H1 (cell line): ENCODE measurements around the gene ACTL8. TPM values are rescaled to one million over a fixed set of nuclear protein-coding genes. Genes with fewer than 3 reads are reported as not detected.
A peak's percentile ranks its signal among the peaks of the same experiment; 100 is the strongest.

ENCODE experiments used
- CTCF ChIA-PET: fragments of 300-600 bp; sonication (Branson Sonifier 250); formaldehyde crosslinking; loops from one replicate; lab custom pipeline; 2021; ENCODE audit not compliant: partially characterized antibody; lab: Charles Lee
- POLR2A ChIA-PET: fragments of 300-600 bp; sonication (Branson Sonifier 250); formaldehyde crosslinking; loops from one replicate; lab custom pipeline; 2021; ENCODE audit warnings: inconsistent platforms; ENCODE audit not compliant: partially characterized antibody; lab: Charles Lee
- DNase-seq, 2 experiments: peaks; one replicate each; pipeline versions ENCODE4 v3.0.0 to v3.0.0-alpha.2; 2010 to 2022; ENCODE audit warnings: low spot score in 2 of 2, low read depth in 1 of 2, mixed read lengths in 1 of 2
- FAIRE-seq: peaks from 2 replicates; lab custom pipeline; 2011; peaks lifted over from hg19 to GRCh38; lab: Jason Lieb, UNC
- H2AFZ ChIP-seq: 2 replicates; pipeline ENCODE4 v1.8.1; 2012; ENCODE audit warnings: low read length, inconsistent platforms
- H2AK5ac ChIP-seq: 2 replicates; pipeline ENCODE4 v1.6.1; 2013; ENCODE audit warnings: low read depth, low read length
- H2BK120ac ChIP-seq: replicated peaks from 2 replicates; pipeline ENCODE3; 2013; ENCODE audit warnings: low read depth, low read length, inconsistent platforms
- H2BK12ac ChIP-seq: 2 replicates; pipeline ENCODE4 v1.6.1; 2013; ENCODE audit warnings: low read depth, low read length
- H2BK15ac ChIP-seq: 2 replicates; pipeline ENCODE4 v1.6.1; 2013; ENCODE audit warnings: low read length
- H2BK20ac ChIP-seq: 2 replicates; pipeline ENCODE4 v1.6.1; 2013; ENCODE audit warnings: low read length
- H2BK5ac ChIP-seq: 2 replicates; pipeline ENCODE4 v1.6.1; 2013; ENCODE audit warnings: low read depth, low read length
- H3K14ac ChIP-seq: 2 replicates; pipeline ENCODE4 v1.6.1; 2013; ENCODE audit warnings: inconsistent platforms; ENCODE audit not compliant: insufficient read length
- H3K18ac ChIP-seq: 2 replicates; pipeline ENCODE4 v1.6.1; 2013; ENCODE audit warnings: low read length; ENCODE audit errors: extremely low read depth
- H3K23ac ChIP-seq: 2 replicates; pipeline ENCODE4 v1.6.1; 2013; ENCODE audit warnings: inconsistent platforms; ENCODE audit not compliant: insufficient read length
- H3K23me2 ChIP-seq: 2 replicates; pipeline ENCODE4 v1.6.1; 2013; ENCODE audit warnings: low read depth, low read length
- H3K27ac ChIP-seq: 2 replicates; pipeline ENCODE4 v1.6.1; 2011; ENCODE audit warnings: low read depth, low read length, inconsistent platforms
- H3K27me3 ChIP-seq, 4 experiments: replicated peaks in 1 of 4; 1 replicate in 1 of 4; 2 replicates in 3 of 4; pipeline versions ENCODE4 v1.6.1 to v1.8.1; 2011 to 2013; ENCODE audit warnings: low read length in 3 of 4, mild to moderate bottlenecking in 3 of 4, inconsistent platforms in 2 of 4, mixed read lengths in 2 of 4, moderate library complexity in 1 of 4; ENCODE audit not compliant: control insufficient read depth in 3 of 4, insufficient read depth in 3 of 4; ENCODE audit errors: extremely low read depth in 1 of 4
- H3K36me3 ChIP-seq, 4 experiments: 2 replicates each; pipeline versions ENCODE4 v1.6.1 to v1.8.1; 2011 to 2013; ENCODE audit warnings: mild to moderate bottlenecking in 4 of 4, low read length in 3 of 4, moderate library complexity in 2 of 4, control low read depth in 1 of 4, inconsistent platforms in 1 of 4; ENCODE audit not compliant: insufficient read depth in 4 of 4, control insufficient read depth in 2 of 4
- H3K4ac ChIP-seq: replicated peaks from 2 replicates; pipeline ENCODE3; 2013; ENCODE audit warnings: low read length, low read depth, mixed read lengths, inconsistent platforms; ENCODE audit not compliant: insufficient read length
- H3K4me1 ChIP-seq, 4 experiments: replicated peaks in 1 of 4; 1 replicate in 1 of 4; 2 replicates in 3 of 4; pipeline versions ENCODE4 v1.6.1 to v1.8.1; 2011 to 2013; ENCODE audit warnings: low read length in 3 of 4, inconsistent platforms in 2 of 4, mixed read lengths in 1 of 4; ENCODE audit not compliant: insufficient read depth in 4 of 4, control insufficient read depth in 3 of 4
- H3K4me2 ChIP-seq, 2 experiments: 2 replicates each; pipeline versions ENCODE4 v1.6.1 to v1.8.1; 2011 to 2013; ENCODE audit warnings: low read depth in 2 of 2, low read length in 2 of 2, control low read depth in 1 of 2, inconsistent platforms in 1 of 2, mild to moderate bottlenecking in 1 of 2; ENCODE audit not compliant: insufficient read depth in 1 of 2
- H3K4me3 ChIP-seq, 4 experiments: fragments of 200-600, 300-600 bp in 1 of 4; sonication (generic), shearing (Covaris generic), sonication (Bioruptor Twin) in 1 of 4; 2 replicates each; pipeline versions ENCODE4 v1.5.1 to v1.8.1; 2011 to 2016; ENCODE audit warnings: low read length in 4 of 4, low read depth in 3 of 4, control low read depth in 2 of 4, inconsistent platforms in 2 of 4, mild to moderate bottlenecking in 2 of 4, mixed read lengths in 1 of 4, moderate library complexity in 1 of 4; ENCODE audit not compliant: insufficient read depth in 2 of 4; ENCODE audit errors: extremely low read depth in 1 of 4
- H3K56ac ChIP-seq: replicated peaks from 2 replicates; pipeline ENCODE3; 2013; ENCODE audit warnings: low read depth, mild to moderate bottlenecking, mixed read lengths, low read length, inconsistent platforms; ENCODE audit not compliant: insufficient read length
- H3K79me1 ChIP-seq: 2 replicates; pipeline ENCODE4 v1.6.1; 2013; ENCODE audit warnings: low read depth, low read length, control low read depth
- H3K79me2 ChIP-seq, 2 experiments: 2 replicates each; pipeline versions ENCODE4 v1.6.1 to v1.8.1; 2012 to 2013; ENCODE audit warnings: low read length in 2 of 2, mild to moderate bottlenecking in 2 of 2, inconsistent platforms in 1 of 2; ENCODE audit not compliant: insufficient read depth in 2 of 2, control insufficient read depth in 1 of 2
- H3K9ac ChIP-seq, 4 experiments: replicated peaks in 1 of 4; 1 replicate in 1 of 4; 2 replicates in 3 of 4; pipeline versions ENCODE4 v1.6.1 to v1.8.1; 2011 to 2013; ENCODE audit warnings: low read depth in 3 of 4, low read length in 3 of 4, control low read depth in 2 of 4, mild to moderate bottlenecking in 2 of 4, moderate library complexity in 2 of 4, inconsistent platforms in 1 of 4; ENCODE audit errors: extremely low read depth in 1 of 4
- H3K9me3 ChIP-seq, 2 experiments: 2 replicates each; pipeline versions ENCODE4 v1.6.1 to v1.8.1; 2012 to 2013; ENCODE audit warnings: mild to moderate bottlenecking in 2 of 2, moderate library complexity in 2 of 2, control low read depth in 1 of 2, inconsistent platforms in 1 of 2, low read depth in 1 of 2, low read length in 1 of 2, mixed read lengths in 1 of 2; ENCODE audit not compliant: insufficient read depth in 2 of 2
- H4K20me1 ChIP-seq, 2 experiments: replicated peaks in 1 of 2; 2 replicates each; pipeline versions ENCODE3 to v1.8.1; 2011 to 2013; ENCODE audit warnings: inconsistent platforms in 2 of 2, low read length in 2 of 2, mild to moderate bottlenecking in 1 of 2; ENCODE audit not compliant: insufficient read depth in 2 of 2, control insufficient read depth in 1 of 2
- H4K5ac ChIP-seq: 2 replicates; pipeline ENCODE4 v1.6.1; 2013; ENCODE audit warnings: low read length, low read depth, mixed read lengths, inconsistent platforms; ENCODE audit not compliant: insufficient read length
- H4K8ac ChIP-seq: 2 replicates; pipeline ENCODE4 v1.8.0; 2013; ENCODE audit warnings: mild to moderate bottlenecking, moderate library complexity, low read length, inconsistent platforms; ENCODE audit not compliant: insufficient read depth; ENCODE audit errors: extremely low read depth
- H4K91ac ChIP-seq: replicated peaks from 2 replicates; pipeline ENCODE3; 2013; ENCODE audit warnings: low read length, mixed read lengths, inconsistent platforms; ENCODE audit not compliant: insufficient read length
- CBX5 ChIP-seq: fragments of 300-800, 300-1000 bp; sonication (generic); IDR thresholded peaks from 2 replicates; pipeline ENCODE4 v1.7.1; 2016; ENCODE audit warnings: antibody characterized with exemption, low read length, low read depth
- WGBS, 2 experiments: shearing (Covaris generic) in 1 of 2; methylation state at CpG; one replicate each; pipeline versions ENCODE4 v1.1.6 to v1.1.7; 2013 to 2015; ENCODE audit warnings: low lambda C conversion rate in 2 of 2, mixed read lengths in 2 of 2, inconsistent platforms in 1 of 2, low coverage in 1 of 2, missing lambda C conversion rate in 1 of 2; ENCODE audit not compliant: insufficient replicate concordance in 2 of 2, insufficient coverage in 1 of 2, insufficient read length in 1 of 2; ENCODE audit errors: extremely low coverage in 1 of 2, missing lambda C conversion rate in 1 of 2; 5-methylcytosine and 5-hydroxymethylcytosine counted together
- polyA plus RNA-seq, 7 experiments: library from polyadenylated mRNA; depleted of rRNA in 3 of 7; stranded (reverse) in 5 of 7; unstranded in 2 of 7; fragments of >200 nt in 5 of 7; fragments of 200-250 nt in 2 of 7; gene quantifications; 1 replicate in 5 of 7; 2 replicates in 1 of 7; 4 replicates in 1 of 7; pipeline versions ENCODE4 v1.2.1 to v1.2.3, GENCODE V29; 2011 to 2013; ENCODE audit warnings: missing spikeins in 2 of 7, mixed read lengths in 2 of 7
- total RNA-seq: library from RNA; stranded (reverse); fragmentation: NEBNext Ultra II Directional; extraction: Animal tissue kit (Norgen Biotek cat#: 25700); gene quantifications from 2 replicates; pipeline ENCODE4 v1.2.1, GENCODE V29; 2021

The ACTL8 gene
- total and polyA plus RNA-seq, 2 of the 8 experiments (the other 6 are each of a cell fraction or from before 2014, with no cell fraction given), result 0.33 to 0.47 TPM

DNA sequence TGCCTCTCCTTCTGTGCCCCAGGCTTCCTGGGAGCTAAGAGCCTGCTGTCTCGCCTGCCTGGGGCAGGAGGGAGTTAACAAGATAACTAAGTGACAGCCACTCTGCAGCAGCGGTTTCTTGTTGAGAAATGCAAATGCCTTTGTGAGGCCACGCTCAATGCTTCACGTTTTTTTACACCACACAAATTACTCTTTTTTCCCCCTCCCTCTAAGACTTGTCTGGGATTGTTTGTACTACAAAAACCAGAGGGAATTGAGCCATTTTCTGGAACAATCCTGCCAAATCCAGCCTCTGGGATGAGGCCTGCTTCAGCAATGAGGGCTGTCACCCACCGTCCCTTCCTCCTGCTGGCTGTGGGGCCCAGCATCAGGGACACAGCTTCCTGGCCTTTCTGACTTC is 119.6 kb downstream of the ACTL8 start:
- Histone ChIP-seq H2BK5ac (no peak overlapping the region), H3K4me1 (no peaks in the 10 kb centered on the region; a peak in 3 of 7 replicates), H2BK120ac (no peak overlapping the region), H3K18ac (no peak overlapping the region), H2BK15ac (no peak overlapping the region), H4K8ac (no peak overlapping the region), H3K9me3 (no peaks in the 10 kb centered on the region), H4K5ac (no peak overlapping the region), H3K79me2 (no peaks in the 10 kb centered on the region), H3K27me3 (no peaks in the 10 kb centered on the region; a peak in 1 of 7 replicates), H4K20me1 (no peaks in the 10 kb centered on the region), H2AK5ac (no peak overlapping the region), H3K4me3 (no peak overlapping the region), H2BK20ac (no peak overlapping the region), H2BK12ac (0 out of 2 replicates have a peak overlapping the region, but pooled peaks have one; percentile 29), H3K36me3 (no peaks in the 10 kb centered on the region), H3K23me2 (no peaks in the 10 kb centered on the region), H3K23ac (no peak overlapping the region), H3K79me1 (no peaks in the 10 kb centered on the region), H3K4ac (no peak overlapping the region), H3K56ac (no peak overlapping the region), H3K4me2 (no peak overlapping the region), H3K27ac (no peak overlapping the region), H4K91ac (no peak overlapping the region), H3K9ac (no peak overlapping the region; a peak in 1 of 7 replicates), H2AFZ (peak overlapping the region; percentile 74), H3K14ac (no peak overlapping the region)
- FAIRE-seq (no peak), DNase-seq (no peak)
- WGBS, 2 experiments, result 34% methylated on average over 5 of the region's 5 CpGs; no CpG with 5 or more reads in 1 of the 2 experiments
- no peak for TF ChIP-seq CBX5
- ChIA-PET POLR2A (no interaction called here), CTCF (interaction anchor here (0.8 to 2.6 kb wide), 11 partner anchors 10 to 606 kb away, joined by 3 to 8 read pairs (median 3); partner anchors contain the start of gene KLHDC7A)
